ENCODE data around the gene METTL15.
"Not testable (repeated sequence)": the region's sequence is repeated elsewhere in the genome, so short reads cannot be mapped to it uniquely, and the experiment has no call there.

The METTL15 gene

GRCh38 chr11:28268925-28269324 is 160.7 kb downstream of the METTL15 start:
- H3K4me3 ChIP-seq (ENCODE audit: low read length in 2 of 2), result no peak overlapping the region
- no peaks in the 10 kb centered on the region for H3K36me3 ChIP-seq (ENCODE audit: control insufficient read depth in 2 of 2, insufficient read depth in 2 of 2, low read length in 2 of 2)
- no peaks in the 10 kb centered on the region for H3K27me3 ChIP-seq (ENCODE audit: control insufficient read depth in 2 of 2, insufficient read depth in 2 of 2, low read length in 2 of 2)
- no peaks in the 10 kb centered on the region for H3K4me1 ChIP-seq (ENCODE audit: control insufficient read depth in 2 of 2, insufficient read depth in 2 of 2, low read length in 2 of 2)
- no peaks in the 10 kb centered on the region for H3K9me3 ChIP-seq (ENCODE audit: control insufficient read depth in 2 of 2, low read length in 2 of 2)
- H3K9ac ChIP-seq (ENCODE audit: low read depth in 1 of 2, low read length in 2 of 2), result no peak overlapping the region
- no peak overlapping the region for H3K27ac ChIP-seq (ENCODE audit: low read depth in 2 of 2, low read length in 2 of 2)

GRCh38 chr11:28269586-28269985 is 161.4 kb downstream of the METTL15 start:
- no peaks in the 10 kb centered on the region for H3K36me3 ChIP-seq (ENCODE audit: control insufficient read depth in 2 of 2, insufficient read depth in 2 of 2, low read length in 2 of 2)
- no peaks in the 10 kb centered on the region for H3K27me3 ChIP-seq (ENCODE audit: control insufficient read depth in 2 of 2, insufficient read depth in 2 of 2, low read length in 2 of 2)
- no peak overlapping the region for H3K9ac ChIP-seq (ENCODE audit: low read depth in 1 of 2, low read length in 2 of 2)
- no peak overlapping the region for H3K4me3 ChIP-seq (ENCODE audit: low read length in 2 of 2)
- H3K9me3 ChIP-seq (ENCODE audit: control insufficient read depth in 2 of 2, low read length in 2 of 2), result no peaks in the 10 kb centered on the region
- H3K4me1 ChIP-seq (ENCODE audit: control insufficient read depth in 2 of 2, insufficient read depth in 2 of 2, low read length in 2 of 2), result no peaks in the 10 kb centered on the region
- H3K27ac ChIP-seq (ENCODE audit: low read depth in 2 of 2, low read length in 2 of 2), result no peak overlapping the region

- H3K36me3 ChIP-seq (ENCODE audit: control insufficient read depth in 2 of 2, insufficient read depth in 2 of 2, low read length in 2 of 2); H3K9ac ChIP-seq (ENCODE audit: low read depth in 1 of 2, low read length in 2 of 2); H3K4me1 ChIP-seq (ENCODE audit: control insufficient read depth in 2 of 2, insufficient read depth in 2 of 2, low read length in 2 of 2); H3K4me3 ChIP-seq (ENCODE audit: low read length in 2 of 2); H3K27me3 ChIP-seq (ENCODE audit: control insufficient read depth in 2 of 2, insufficient read depth in 2 of 2, low read length in 2 of 2); H3K9me3 ChIP-seq (ENCODE audit: control insufficient read depth in 2 of 2, low read length in 2 of 2); H3K27ac ChIP-seq (ENCODE audit: low read depth in 2 of 2, low read length in 2 of 2): not testable (repeated sequence)
Measured at GRCh38 chr11:28272247-28272646, 164.1 kb downstream of the METTL15 start.

GRCh38 chr11:28274216-28274615 is 166.0 kb downstream of the METTL15 start:
- Histone ChIP-seq H3K9ac (ENCODE audit: low read depth in 1 of 2, low read length in 2 of 2) (no peak overlapping the region), H3K4me1 (ENCODE audit: control insufficient read depth in 2 of 2, insufficient read depth in 2 of 2, low read length in 2 of 2) (no peaks in the 10 kb centered on the region), H3K4me3 (ENCODE audit: low read length in 2 of 2) (no peak overlapping the region), H3K27me3 (ENCODE audit: control insufficient read depth in 2 of 2, insufficient read depth in 2 of 2, low read length in 2 of 2) (no peaks in the 10 kb centered on the region), H3K9me3 (ENCODE audit: control insufficient read depth in 2 of 2, low read length in 2 of 2) (no peaks in the 10 kb centered on the region), H3K27ac (ENCODE audit: low read depth in 2 of 2, low read length in 2 of 2) (no peak overlapping the region), H3K36me3 (ENCODE audit: control insufficient read depth in 2 of 2, insufficient read depth in 2 of 2, low read length in 2 of 2) (no peaks in the 10 kb centered on the region)

- H3K9me3 ChIP-seq (ENCODE audit: control insufficient read depth in 2 of 2, low read length in 2 of 2), result no peaks in the 10 kb centered on the region
- H3K9ac ChIP-seq (ENCODE audit: low read depth in 1 of 2, low read length in 2 of 2), result no peak overlapping the region
- no peak overlapping the region for H3K27ac ChIP-seq (ENCODE audit: low read depth in 2 of 2, low read length in 2 of 2)
- no peaks in the 10 kb centered on the region for H3K27me3 ChIP-seq (ENCODE audit: control insufficient read depth in 2 of 2, insufficient read depth in 2 of 2, low read length in 2 of 2)
- no peak overlapping the region for H3K4me3 ChIP-seq (ENCODE audit: low read length in 2 of 2)
- no peaks in the 10 kb centered on the region for H3K4me1 ChIP-seq (ENCODE audit: control insufficient read depth in 2 of 2, insufficient read depth in 2 of 2, low read length in 2 of 2)
- no peaks in the 10 kb centered on the region for H3K36me3 ChIP-seq (ENCODE audit: control insufficient read depth in 2 of 2, insufficient read depth in 2 of 2, low read length in 2 of 2)
Measured at GRCh38 chr11:28284196-28284595, 176.0 kb downstream of the METTL15 start.

GRCh38 chr11:28289444-28289843 is 181.3 kb downstream of the METTL15 start:
- Histone ChIP-seq H3K9me3 (ENCODE audit: control insufficient read depth in 2 of 2, low read length in 2 of 2) (no peaks in the 10 kb centered on the region), H3K36me3 (ENCODE audit: control insufficient read depth in 2 of 2, insufficient read depth in 2 of 2, low read length in 2 of 2) (peaks cover 4 to 5% of the 10 kb centered on the region in 2 donors), H3K4me1 (ENCODE audit: control insufficient read depth in 2 of 2, insufficient read depth in 2 of 2, low read length in 2 of 2) (no peaks in the 10 kb centered on the region), H3K27ac (ENCODE audit: low read depth in 2 of 2, low read length in 2 of 2) (no peak overlapping the region), H3K9ac (ENCODE audit: low read depth in 1 of 2, low read length in 2 of 2) (no peak overlapping the region), H3K27me3 (ENCODE audit: control insufficient read depth in 2 of 2, insufficient read depth in 2 of 2, low read length in 2 of 2) (no peaks in the 10 kb centered on the region), H3K4me3 (ENCODE audit: low read length in 2 of 2) (no peak overlapping the region)

- H3K27ac ChIP-seq (ENCODE audit: low read depth in 2 of 2, low read length in 2 of 2); H3K4me3 ChIP-seq (ENCODE audit: low read length in 2 of 2); H3K9me3 ChIP-seq (ENCODE audit: control insufficient read depth in 2 of 2, low read length in 2 of 2); H3K27me3 ChIP-seq (ENCODE audit: control insufficient read depth in 2 of 2, insufficient read depth in 2 of 2, low read length in 2 of 2); H3K4me1 ChIP-seq (ENCODE audit: control insufficient read depth in 2 of 2, insufficient read depth in 2 of 2, low read length in 2 of 2); H3K9ac ChIP-seq (ENCODE audit: low read depth in 1 of 2, low read length in 2 of 2); H3K36me3 ChIP-seq (ENCODE audit: control insufficient read depth in 2 of 2, insufficient read depth in 2 of 2, low read length in 2 of 2): not testable (repeated sequence)
Measured at GRCh38 chr11:28290995-28291394, 182.8 kb downstream of the METTL15 start.

GRCh38 chr11:28296426-28296825 is 188.2 kb downstream of the METTL15 start:
- H3K4me1 ChIP-seq (ENCODE audit: control insufficient read depth in 2 of 2, insufficient read depth in 2 of 2, low read length in 2 of 2), result no peaks in the 10 kb centered on the region
- no peak overlapping the region for H3K9ac ChIP-seq (ENCODE audit: low read depth in 1 of 2, low read length in 2 of 2)
- H3K4me3 ChIP-seq (ENCODE audit: low read length in 2 of 2), result no peak overlapping the region
- no peaks in the 10 kb centered on the region for H3K27me3 ChIP-seq (ENCODE audit: control insufficient read depth in 2 of 2, insufficient read depth in 2 of 2, low read length in 2 of 2)
- no peak overlapping the region for H3K27ac ChIP-seq (ENCODE audit: low read depth in 2 of 2, low read length in 2 of 2)
- H3K9me3 ChIP-seq (ENCODE audit: control insufficient read depth in 2 of 2, low read length in 2 of 2), result no peaks in the 10 kb centered on the region
- H3K36me3 ChIP-seq (ENCODE audit: control insufficient read depth in 2 of 2, insufficient read depth in 2 of 2, low read length in 2 of 2), result peaks cover 4 to 7% of the 10 kb centered on the region in 2 donors

- Histone ChIP-seq H3K27me3 (ENCODE audit: control insufficient read depth in 2 of 2, insufficient read depth in 2 of 2, low read length in 2 of 2) (no peaks in the 10 kb centered on the region), H3K4me3 (ENCODE audit: low read length in 2 of 2) (no peak overlapping the region), H3K9ac (ENCODE audit: low read depth in 1 of 2, low read length in 2 of 2) (no peak overlapping the region), H3K36me3 (ENCODE audit: control insufficient read depth in 2 of 2, insufficient read depth in 2 of 2, low read length in 2 of 2) (peaks cover 7 to 9% of the 10 kb centered on the region in 2 donors), H3K9me3 (ENCODE audit: control insufficient read depth in 2 of 2, low read length in 2 of 2) (no peaks in the 10 kb centered on the region), H3K27ac (ENCODE audit: low read depth in 2 of 2, low read length in 2 of 2) (no peak overlapping the region), H3K4me1 (ENCODE audit: control insufficient read depth in 2 of 2, insufficient read depth in 2 of 2, low read length in 2 of 2) (no peaks in the 10 kb centered on the region)
Measured at GRCh38 chr11:28298209-28298608, 190.0 kb downstream of the METTL15 start.

GRCh38 chr11:28303477-28304191 is 195.4 kb downstream of the METTL15 start:
- no peak overlapping the region for H3K27ac ChIP-seq (ENCODE audit: low read depth in 2 of 2, low read length in 2 of 2)
- no peak overlapping the region for H3K4me3 ChIP-seq (ENCODE audit: low read length in 2 of 2)
- no peaks in the 10 kb centered on the region for H3K9me3 ChIP-seq (ENCODE audit: control insufficient read depth in 2 of 2, low read length in 2 of 2)
- no peaks in the 10 kb centered on the region for H3K27me3 ChIP-seq (ENCODE audit: control insufficient read depth in 2 of 2, insufficient read depth in 2 of 2, low read length in 2 of 2)
- no peaks in the 10 kb centered on the region for H3K4me1 ChIP-seq (ENCODE audit: control insufficient read depth in 2 of 2, insufficient read depth in 2 of 2, low read length in 2 of 2)
- no peak overlapping the region for H3K9ac ChIP-seq (ENCODE audit: low read depth in 1 of 2, low read length in 2 of 2)
- H3K36me3 ChIP-seq (ENCODE audit: control insufficient read depth in 2 of 2, insufficient read depth in 2 of 2, low read length in 2 of 2), result peaks cover 4 to 9% of the 10 kb centered on the region in 2 donors

All from mucosa of rectum (tissue), 2 donors.